IMR-90 (cell line): ENCODE measurements around the gene SLC6A2. TPM values are rescaled to one million over a fixed set of nuclear protein-coding genes. Genes with fewer than 3 reads are reported as not detected.

Experiments
- ATAC-seq: fragments of 200-7000 bp; cut with Tn5 transposase; 2 replicates; pipeline ENCODE4 v1.9.1; 2020; ENCODE audit warnings: low read depth, mild to moderate bottlenecking, moderate library complexity
- BruUV-seq: library from RNA; stranded (reverse); fragments of 400-500 nt; replicated peaks from 2 replicates; lab custom pipeline; 2021; lab: Mats Ljungman, UMichigan
- CTCF ChIA-PET: fragments of 300-600 bp; formaldehyde crosslinking; extraction: SDS; loops from one replicate; lab custom pipeline; 2021; ENCODE audit warnings: antibody characterized with exemption; lab: Yijun Ruan, JAX
- POLR2A ChIA-PET: fragments of 300-600 bp; sonication (Branson Sonifier 250); formaldehyde crosslinking; loops from one replicate; lab custom pipeline; 2022; ENCODE audit warnings: antibody characterized with exemption; ENCODE audit not compliant: unreplicated experiment; lab: Charles Lee
- DNase-seq: peaks from one replicate; pipeline ENCODE4 v3.0.0; 2013
- H2AFZ ChIP-seq: replicated peaks from 2 replicates; pipeline ENCODE3; 2013; ENCODE audit warnings: low read length, mild to moderate bottlenecking; ENCODE audit not compliant: poor library complexity
- H2AK5ac ChIP-seq: 2 replicates; pipeline ENCODE4 v1.6.1; 2013; ENCODE audit warnings: low read depth, low read length, inconsistent platforms
- H2AK9ac ChIP-seq: replicated peaks from 2 replicates; pipeline ENCODE3; 2013; ENCODE audit warnings: mild to moderate bottlenecking, low read depth, low read length, moderate library complexity; ENCODE audit not compliant: poor library complexity
- H2BK120ac ChIP-seq: 2 replicates; pipeline ENCODE4 v1.6.1; 2013; ENCODE audit warnings: low read depth, low read length, inconsistent platforms
- H2BK15ac ChIP-seq: 3 replicates; pipeline ENCODE4 v1.6.1; 2013; ENCODE audit warnings: low read depth, low read length, inconsistent platforms
- H2BK20ac ChIP-seq: 2 replicates; pipeline ENCODE4 v1.6.1; 2013; ENCODE audit warnings: low read depth, mild to moderate bottlenecking, inconsistent platforms, low read length, moderate library complexity
- H2BK5ac ChIP-seq: 2 replicates; pipeline ENCODE4 v1.6.1; 2013; ENCODE audit warnings: mild to moderate bottlenecking, low read depth, low read length, inconsistent platforms; ENCODE audit not compliant: poor library complexity, severe bottlenecking
- H3K14ac ChIP-seq: replicated peaks from 2 replicates; pipeline ENCODE4 v1.6.1; 2013; ENCODE audit warnings: low read depth, low read length, inconsistent platforms
- H3K18ac ChIP-seq: 2 replicates; pipeline ENCODE4 v1.6.1; 2013; ENCODE audit warnings: low read depth, low read length, control low read depth
- H3K23ac ChIP-seq: 2 replicates; pipeline ENCODE4 v1.6.1; 2013; ENCODE audit warnings: low read depth, low read length, inconsistent platforms
- H3K27ac ChIP-seq: 2 replicates; pipeline ENCODE4 v1.5.1; 2013; ENCODE audit warnings: mild to moderate bottlenecking, control low read depth, low read length; ENCODE audit not compliant: insufficient read depth
- H3K27me3 ChIP-seq: 2 replicates; pipeline ENCODE4 v1.6.1; 2013; ENCODE audit warnings: low read length; ENCODE audit not compliant: control insufficient read depth, insufficient read depth
- H3K36me3 ChIP-seq: 2 replicates; pipeline ENCODE4 v1.6.1; 2013; ENCODE audit warnings: low read length, mixed read lengths; ENCODE audit not compliant: control insufficient read depth, insufficient read depth
- H3K4ac ChIP-seq: 2 replicates; pipeline ENCODE4 v1.6.1; 2013; ENCODE audit warnings: low read depth, low read length, inconsistent platforms
- H3K4me1 ChIP-seq: 2 replicates; pipeline ENCODE4 v1.6.1; 2013; ENCODE audit warnings: low read length, mixed read lengths; ENCODE audit not compliant: control insufficient read depth, insufficient read depth
- H3K4me2 ChIP-seq: 2 replicates; pipeline ENCODE4 v1.6.1; 2013; ENCODE audit warnings: low read depth, mild to moderate bottlenecking, control low read depth, low read length, moderate library complexity
- H3K4me3 ChIP-seq: 2 replicates; pipeline ENCODE4 v1.5.1; 2013; ENCODE audit warnings: low read depth, mild to moderate bottlenecking, control low read depth, low read length, moderate library complexity; ENCODE audit not compliant: insufficient read depth
- H3K56ac ChIP-seq: 2 replicates; pipeline ENCODE4 v1.6.1; 2013; ENCODE audit warnings: low read length, inconsistent platforms; ENCODE audit not compliant: insufficient read depth; ENCODE audit errors: extremely low read depth
- H3K79me1 ChIP-seq, 2 experiments: 2 replicates each; pipeline ENCODE4 v1.6.1; 2013; ENCODE audit warnings: low read length in 2 of 2, inconsistent platforms in 1 of 2, low read depth in 1 of 2
- H3K9ac ChIP-seq: 2 replicates; pipeline ENCODE4 v1.6.1; 2013; ENCODE audit warnings: low read depth, low read length, control low read depth
- H3K9me1 ChIP-seq: 2 replicates; pipeline ENCODE4 v1.6.1; 2013; ENCODE audit warnings: low read length, inconsistent platforms; ENCODE audit not compliant: insufficient read depth
- H3K9me3 ChIP-seq: 2 replicates; pipeline ENCODE4 v1.6.1; 2013; ENCODE audit warnings: low read length; ENCODE audit not compliant: control insufficient read depth, insufficient read depth
- H4K20me1 ChIP-seq: 2 replicates; pipeline ENCODE4 v1.6.1; 2013; ENCODE audit warnings: low read length, inconsistent platforms; ENCODE audit not compliant: insufficient read depth
- H4K5ac ChIP-seq: 2 replicates; pipeline ENCODE4 v1.6.1; 2013; ENCODE audit warnings: mild to moderate bottlenecking, low read depth, low read length, control low read depth
- H4K8ac ChIP-seq, 2 experiments: 2 replicates each; pipeline ENCODE4 v1.6.1; 2013; ENCODE audit warnings: low read depth in 2 of 2, low read length in 2 of 2, control low read depth in 1 of 2, inconsistent platforms in 1 of 2
- H4K91ac ChIP-seq: 2 replicates; pipeline ENCODE4 v1.6.1; 2013; ENCODE audit warnings: low read depth, low read length, inconsistent platforms; ENCODE audit not compliant: insufficient read depth
- BHLHE40 ChIP-seq: fragments of 150-350 bp; IDR thresholded peaks from 2 replicates; pipeline ENCODE4 v1.6.1; 2016; ENCODE audit warnings: mild to moderate bottlenecking, low read depth, low read length
- CHD1 ChIP-seq: IDR thresholded peaks from 2 replicates; pipeline ENCODE4 v1.6.1; 2012; ENCODE audit warnings: low read depth, low read length, improper control_type of control experiment
- CTCF ChIP-seq: conservative IDR thresholded peaks from 2 replicates; pipeline ENCODE4 v1.5.1; 2012; ENCODE audit warnings: mild to moderate bottlenecking, low read depth, low read length, improper control_type of control experiment
- FOS ChIP-seq: fragments of 150-350 bp; IDR thresholded peaks from 2 replicates; pipeline ENCODE4 v1.6.1; 2016; ENCODE audit warnings: low read depth, low read length
- MAFK ChIP-seq: IDR thresholded peaks from 2 replicates; pipeline ENCODE4 v1.6.1; 2012; ENCODE audit warnings: low read depth, low read length, improper control_type of control experiment
- MAZ ChIP-seq: IDR thresholded peaks from 2 replicates; pipeline ENCODE4 v1.6.1; 2012; ENCODE audit warnings: low read depth, mild to moderate bottlenecking, low read length, improper control_type of control experiment, moderate library complexity, borderline replicate concordance
- POLR2A ChIP-seq: IDR thresholded peaks from 2 replicates; pipeline ENCODE4 v1.6.1; 2012; ENCODE audit warnings: mild to moderate bottlenecking, low read depth, low read length
- RAD21 ChIP-seq: IDR thresholded peaks from 2 replicates; pipeline ENCODE4 v1.6.1; 2012; ENCODE audit warnings: low read length, improper control_type of control experiment
- RFX5 ChIP-seq: IDR thresholded peaks from 2 replicates; pipeline ENCODE4 v1.8.0; 2012; ENCODE audit warnings: low read depth, mild to moderate bottlenecking, low read length, moderate library complexity
- SMC3 ChIP-seq: fragments of 150-350 bp; IDR thresholded peaks from 2 replicates; pipeline ENCODE4 v1.6.1; 2016; ENCODE audit warnings: low read depth, mild to moderate bottlenecking, antibody characterized with exemption, low read length, moderate library complexity
- USF2 ChIP-seq: fragments of 150-350 bp; IDR thresholded peaks from 2 replicates; pipeline ENCODE4 v1.6.1; 2017; ENCODE audit warnings: mild to moderate bottlenecking, antibody characterized with exemption, low read length, low read depth
- WGBS, 2 experiments: methylation state at CpG; one replicate each; pipeline versions ENCODE4 v1.1.5 to v1.1.7; 2013; ENCODE audit warnings: missing lambda C conversion rate in 2 of 2; ENCODE audit not compliant: insufficient read length in 1 of 2; ENCODE audit errors: extremely low coverage in 2 of 2; 5-methylcytosine and 5-hydroxymethylcytosine counted together
- dilution Hi-C: fragments of 300-500 bp; cut with HindIII; formaldehyde crosslinking; loops from one replicate; pipeline ENCODE4 v1.14.3; 2018; ENCODE audit warnings: low sequenced_read_pairs; ENCODE audit not compliant: unreplicated experiment
- in situ Hi-C: fragments of 300-500 bp; cut with MboI; formaldehyde crosslinking; loops from 3 replicates; pipeline ENCODE4 v1.14.3; 2019; ENCODE audit warnings: low sequenced_read_pairs, inconsistent platforms, mixed read lengths
- intact Hi-C: fragments of 100-400 bp; cut with micrococcal nuclease; formaldehyde crosslinking; loops from 2 replicates; pipeline ENCODE4 v1.10.0; 2022
- polyA plus RNA-seq, 3 experiments: library from polyadenylated mRNA; depleted of rRNA; stranded (reverse); fragments of >200 nt; gene quantifications; 2 replicates each; pipeline ENCODE4 v1.2.3, GENCODE V29; 2012; ENCODE audit warnings: low replicate concordance in 1 of 3
- total RNA-seq: library from RNA; depleted of rRNA; stranded (reverse); fragments of >200 nt; gene quantifications from 2 replicates; pipeline ENCODE4 v1.2.3, GENCODE V29; 2012

SLC6A2 gene
- total and polyA plus RNA-seq, 2 of the 4 experiments (the other 2 are of a cell fraction): not detected

- CTCF ChIA-PET: interaction anchor here (1.2 kb wide), 1 partner anchor 100 kb away, joined by 3 read pairs; no protein-coding TSS in a partner anchor
Measured at GRCh38 chr16:55667753-55668152, 12.0 kb downstream of the SLC6A2 start.

More at GRCh38 chr16:55667753-55668152, 12.0 kb downstream of the SLC6A2 start:
- no peaks in the 10 kb centered on the region for H3K9me1 ChIP-seq
- no peaks in the 10 kb centered on the region for H3K36me3 ChIP-seq
- H3K4me2 ChIP-seq: no peak overlapping the region
- intact Hi-C loops: no loop called here
- H3K9me3 ChIP-seq: peaks cover 2% of the 10 kb centered on the region; the same call in 1 of the 2 replicates
- no peak for TF ChIP-seq CTCF
- TF ChIP-seq MAZ: no peak
- TF ChIP-seq RAD21: no peak
- TF ChIP-seq CHD1: no peak
- no peak for TF ChIP-seq FOS
- TF ChIP-seq SMC3: no peak
- TF ChIP-seq USF2: no peak
- TF ChIP-seq RFX5: no peak
- no peak for TF ChIP-seq MAFK
- no peak for TF ChIP-seq POLR2A
- no peak for TF ChIP-seq BHLHE40
- H2BK15ac ChIP-seq: no peak overlapping the region
- POLR2A ChIA-PET: no interaction called here
- H4K20me1 ChIP-seq: no peaks in the 10 kb centered on the region
- no peak overlapping the region for H2BK5ac ChIP-seq
- H3K23ac ChIP-seq: no peak overlapping the region
- no peak overlapping the region for H2BK20ac ChIP-seq
- H3K27me3 ChIP-seq: peaks cover 6% of the 10 kb centered on the region
- H4K91ac ChIP-seq: no peak overlapping the region
- dilution Hi-C loops: no loop called here
- in situ Hi-C loops: no loop called here
- no peak overlapping the region for H3K4me3 ChIP-seq
- ATAC-seq (no peak), DNase-seq (no peak)
- H4K5ac ChIP-seq: no peak overlapping the region
- BruUV-seq: no TSS peak
- no peak overlapping the region for H3K27ac ChIP-seq
- H2AK9ac ChIP-seq: no peak overlapping the region
- H3K14ac ChIP-seq: no peak overlapping the region
- H3K18ac ChIP-seq: no peak overlapping the region
- H2BK120ac ChIP-seq: no peak overlapping the region
- no peak overlapping the region for H3K9ac ChIP-seq
- no CpG with 5 or more reads among the region's 1 CpG for WGBS, 2 experiments
- no peak overlapping the region for H3K56ac ChIP-seq
- no peak overlapping the region for H2AFZ ChIP-seq
- no peak overlapping the region for H4K8ac ChIP-seq
- H3K79me1 ChIP-seq: no peaks in the 10 kb centered on the region
- no peaks in the 10 kb centered on the region for H3K4me1 ChIP-seq
- no peak overlapping the region for H2AK5ac ChIP-seq
- H3K4ac ChIP-seq: no peak overlapping the region
